ENCODE data around the gene GRM2. TPM values are rescaled to one million over a fixed set of nuclear protein-coding genes. Genes with fewer than 3 reads are reported as not detected.
A peak's percentile ranks its signal among the peaks of the same experiment; 100 is the strongest.

Gene GRM2
- total RNA-seq, 4 donors from 2014 or later: 0.30 to 1.8 (median 0.48) TPM; not detected in 1

- H3K27me3 ChIP-seq: no peaks in the 10 kb centered on the region
- no peak overlapping the region for H3K27ac ChIP-seq
- intact Hi-C loops (cut with DNase I; ENCODE audit: low total_unique reads): no loop called here
- DNase-seq: peak; percentile 1 to 4
- TF ChIP-seq, protein P1, sequence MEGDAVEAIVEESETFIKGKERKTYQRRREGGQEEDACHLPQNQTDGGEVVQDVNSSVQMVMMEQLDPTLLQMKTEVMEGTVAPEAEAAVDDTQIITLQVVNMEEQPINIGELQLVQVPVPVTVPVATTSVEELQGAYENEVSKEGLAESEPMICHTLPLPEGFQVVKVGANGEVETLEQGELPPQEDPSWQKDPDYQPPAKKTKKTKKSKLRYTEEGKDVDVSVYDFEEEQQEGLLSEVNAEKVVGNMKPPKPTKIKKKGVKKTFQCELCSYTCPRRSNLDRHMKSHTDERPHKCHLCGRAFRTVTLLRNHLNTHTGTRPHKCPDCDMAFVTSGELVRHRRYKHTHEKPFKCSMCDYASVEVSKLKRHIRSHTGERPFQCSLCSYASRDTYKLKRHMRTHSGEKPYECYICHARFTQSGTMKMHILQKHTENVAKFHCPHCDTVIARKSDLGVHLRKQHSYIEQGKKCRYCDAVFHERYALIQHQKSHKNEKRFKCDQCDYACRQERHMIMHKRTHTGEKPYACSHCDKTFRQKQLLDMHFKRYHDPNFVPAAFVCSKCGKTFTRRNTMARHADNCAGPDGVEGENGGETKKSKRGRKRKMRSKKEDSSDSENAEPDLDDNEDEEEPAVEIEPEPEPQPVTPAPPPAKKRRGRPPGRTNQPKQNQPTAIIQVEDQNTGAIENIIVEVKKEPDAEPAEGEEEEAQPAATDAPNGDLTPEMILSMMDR (IDR thresholded peaks at IDR 0.05): no peak
- no peak for TF ChIP-seq POLR2A (IDR thresholded peaks at IDR 0.05)
- H3K4me1 ChIP-seq: peaks cover 0 to 6% of the 10 kb centered on the region in 2 donors
- no peaks in the 10 kb centered on the region for H3K36me3 ChIP-seq
- H3K9me3 ChIP-seq: no peaks in the 10 kb centered on the region
- no peak overlapping the region for H3K4me3 ChIP-seq
Measured at GRCh38 chr3:51705276-51706020, 1.4 kb upstream of the GRM2 start.

DNA sequence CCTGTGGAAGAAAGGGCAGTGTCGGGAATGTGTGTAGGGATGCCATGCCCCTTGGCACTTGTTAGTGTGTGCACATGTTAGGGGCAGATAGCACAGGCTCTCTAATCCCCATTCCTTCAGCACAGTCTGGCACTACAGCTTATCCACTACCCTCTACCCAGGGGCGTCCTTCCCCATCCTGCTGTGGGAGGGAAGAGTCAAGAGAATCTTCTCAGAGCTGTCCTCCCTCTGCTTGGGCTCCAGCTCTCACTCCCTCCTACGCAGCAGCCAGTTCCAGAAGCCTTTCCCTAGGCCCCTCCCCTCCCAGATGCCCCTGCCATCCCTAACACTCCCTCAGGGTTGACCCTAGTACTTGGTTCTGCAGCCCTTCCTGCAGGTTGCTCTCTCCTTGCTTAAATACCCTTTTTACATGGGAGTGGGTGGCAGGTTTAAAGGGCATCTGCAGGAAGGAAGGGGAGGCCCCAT is 815 bp upstream of the GRM2 start:
- DNase-seq: peak; percentile 11
- Histone ChIP-seq H3K4me3 (no peak overlapping the region), H3K9me3 (no peaks in the 10 kb centered on the region), H3K36me3 (no peaks in the 10 kb centered on the region), H3K27ac (no peak overlapping the region), H3K4me1 (peaks cover 0 to 6% of the 10 kb centered on the region in 2 donors), H3K27me3 (no peaks in the 10 kb centered on the region)
- intact Hi-C loops (cut with DNase I; ENCODE audit: low total_unique reads): no loop called here
- no peak for TF ChIP-seq POLR2A (IDR thresholded peaks at IDR 0.05)
- TF ChIP-seq, protein P1 (IDR thresholded peaks at IDR 0.05): no peak

DNA sequence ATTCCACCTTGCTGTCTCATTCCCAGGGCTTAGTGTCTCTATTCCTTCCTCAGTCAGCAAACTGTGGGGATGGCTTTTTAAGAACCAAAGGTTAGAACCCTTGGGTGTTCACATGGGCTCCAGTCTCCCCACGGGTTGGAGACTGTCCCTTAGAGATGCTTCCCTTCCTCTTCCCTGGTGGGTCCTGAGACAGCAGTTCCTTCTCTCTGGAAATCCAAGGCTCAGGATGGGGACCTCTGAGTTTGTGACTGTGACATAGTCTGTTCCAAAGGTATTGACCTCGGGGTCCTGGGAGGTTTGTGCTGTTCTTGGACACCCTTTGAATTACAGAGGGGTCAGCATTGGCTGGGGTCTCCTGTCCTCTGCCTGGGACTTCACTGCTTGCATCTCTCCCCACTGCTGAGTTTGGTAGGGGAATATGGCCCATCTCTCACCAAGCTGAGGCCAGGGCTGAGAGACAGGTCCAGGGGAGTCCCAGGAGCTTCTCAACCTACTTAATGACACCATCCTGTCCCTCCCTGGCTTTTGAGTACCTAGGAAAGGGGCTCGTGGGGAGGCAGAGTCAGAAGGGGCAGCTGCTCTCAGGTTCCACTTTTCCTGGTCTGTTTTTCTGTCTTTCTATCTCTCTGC is 1.5 kb downstream of the GRM2 start:
- Histone ChIP-seq H3K4me1 (peaks cover 0 to 6% of the 10 kb centered on the region in 2 donors), H3K36me3 (no peaks in the 10 kb centered on the region), H3K9me3 (no peaks in the 10 kb centered on the region), H3K27ac (no peak overlapping the region), H3K4me3 (no peak overlapping the region), H3K27me3 (no peaks in the 10 kb centered on the region)
- TF ChIP-seq, protein P1 (IDR thresholded peaks at IDR 0.05): no peak
- TF ChIP-seq POLR2A (IDR thresholded peaks at IDR 0.05): no peak
- DNase-seq: peak in 1 of 2 donors; percentile 2
- intact Hi-C loops (cut with DNase I; ENCODE audit: low total_unique reads): no loop called here

DNA sequence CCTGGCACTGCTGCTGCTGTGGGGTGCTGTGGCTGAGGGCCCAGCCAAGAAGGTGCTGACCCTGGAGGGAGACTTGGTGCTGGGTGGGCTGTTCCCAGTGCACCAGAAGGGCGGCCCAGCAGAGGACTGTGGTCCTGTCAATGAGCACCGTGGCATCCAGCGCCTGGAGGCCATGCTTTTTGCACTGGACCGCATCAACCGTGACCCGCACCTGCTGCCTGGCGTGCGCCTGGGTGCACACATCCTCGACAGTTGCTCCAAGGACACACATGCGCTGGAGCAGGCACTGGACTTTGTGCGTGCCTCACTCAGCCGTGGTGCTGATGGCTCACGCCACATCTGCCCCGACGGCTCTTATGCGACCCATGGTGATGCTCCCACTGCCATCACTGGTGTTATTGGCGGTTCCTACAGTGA is 2.1 kb downstream of the GRM2 start:
- Histone ChIP-seq H3K4me3 (no peak overlapping the region), H3K36me3 (no peaks in the 10 kb centered on the region), H3K27me3 (no peaks in the 10 kb centered on the region), H3K9me3 (no peaks in the 10 kb centered on the region), H3K27ac (no peak overlapping the region), H3K4me1 (peaks cover 0 to 6% of the 10 kb centered on the region in 2 donors)
- intact Hi-C loops (cut with DNase I; ENCODE audit: low total_unique reads): no loop called here
- TF ChIP-seq, protein P1 (IDR thresholded peaks at IDR 0.05): no peak
- no peak for TF ChIP-seq POLR2A (IDR thresholded peaks at IDR 0.05)
- peak; percentile 6 to 7 for DNase-seq

- no peak overlapping the region for H3K27ac ChIP-seq
- no peak overlapping the region for H3K4me3 ChIP-seq
- TF ChIP-seq, protein P1 (IDR thresholded peaks at IDR 0.05): no peak
- no peak for TF ChIP-seq POLR2A (IDR thresholded peaks at IDR 0.05)
- H3K9me3 ChIP-seq: no peaks in the 10 kb centered on the region
- DNase-seq: no peak
- peaks cover 0 to 6% of the 10 kb centered on the region in 2 donors for H3K4me1 ChIP-seq
- intact Hi-C loops (cut with DNase I; ENCODE audit: low total_unique reads): no loop called here
- no peaks in the 10 kb centered on the region for H3K36me3 ChIP-seq
- H3K27me3 ChIP-seq: no peaks in the 10 kb centered on the region
Measured at GRCh38 chr3:51709675-51710074, 2.8 kb downstream of the GRM2 start.

Data from uterus (tissue), 4 donors.